ENCODE data around the gene MRGPRG.

DNA sequence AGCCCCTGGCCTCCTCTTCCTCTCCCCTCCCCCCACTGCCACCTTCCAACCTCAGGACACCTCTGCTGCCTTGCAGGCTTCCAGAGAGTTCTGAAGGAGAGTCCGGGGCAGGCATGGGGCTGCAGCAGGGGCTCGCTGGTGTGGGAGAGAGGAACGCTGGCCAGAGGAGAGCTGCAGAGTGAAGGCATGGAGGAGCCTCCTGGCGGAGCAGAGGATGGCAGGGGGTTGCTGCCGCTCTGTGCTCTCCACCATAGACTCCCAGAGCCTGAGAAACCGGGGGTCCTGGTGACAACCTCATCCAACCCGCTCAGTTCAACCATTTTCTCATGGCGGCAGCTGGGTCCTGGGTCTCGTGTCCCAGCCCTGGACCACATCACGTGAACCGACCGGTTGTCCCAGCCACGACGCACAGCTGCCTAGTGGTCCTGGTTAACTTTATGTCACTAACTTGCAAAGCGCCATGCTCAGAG is 17.5 kb downstream of the MRGPRG start:
- TF ChIP-seq, protein P1, sequence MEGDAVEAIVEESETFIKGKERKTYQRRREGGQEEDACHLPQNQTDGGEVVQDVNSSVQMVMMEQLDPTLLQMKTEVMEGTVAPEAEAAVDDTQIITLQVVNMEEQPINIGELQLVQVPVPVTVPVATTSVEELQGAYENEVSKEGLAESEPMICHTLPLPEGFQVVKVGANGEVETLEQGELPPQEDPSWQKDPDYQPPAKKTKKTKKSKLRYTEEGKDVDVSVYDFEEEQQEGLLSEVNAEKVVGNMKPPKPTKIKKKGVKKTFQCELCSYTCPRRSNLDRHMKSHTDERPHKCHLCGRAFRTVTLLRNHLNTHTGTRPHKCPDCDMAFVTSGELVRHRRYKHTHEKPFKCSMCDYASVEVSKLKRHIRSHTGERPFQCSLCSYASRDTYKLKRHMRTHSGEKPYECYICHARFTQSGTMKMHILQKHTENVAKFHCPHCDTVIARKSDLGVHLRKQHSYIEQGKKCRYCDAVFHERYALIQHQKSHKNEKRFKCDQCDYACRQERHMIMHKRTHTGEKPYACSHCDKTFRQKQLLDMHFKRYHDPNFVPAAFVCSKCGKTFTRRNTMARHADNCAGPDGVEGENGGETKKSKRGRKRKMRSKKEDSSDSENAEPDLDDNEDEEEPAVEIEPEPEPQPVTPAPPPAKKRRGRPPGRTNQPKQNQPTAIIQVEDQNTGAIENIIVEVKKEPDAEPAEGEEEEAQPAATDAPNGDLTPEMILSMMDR (IDR thresholded peaks at IDR 0.05) = no peak
- TF ChIP-seq ZFX (IDR thresholded peaks at IDR 0.05; ENCODE audit: borderline replicate concordance) = no peak
